ENCODE results near the gene STARD4.
A peak's percentile ranks its signal among the peaks of the same experiment; 100 is the strongest.

STARD4 gene

GRCh38 chr5:111512375-111513130, at the start of gene STARD4:
STARD4 (minus strand) TSS chr5:111512535; CDS start chr5:111507433, 5,102 bp downstream.
- Histone ChIP-seq H3K4me1 (ENCODE audit: control insufficient read depth, insufficient read depth, low read length) (peaks cover 27% of the 10 kb centered on the region), H3K9ac (ENCODE audit: low read length) (peak within 1 kb of the TSS; percentile 93), H3K27me3 (ENCODE audit: control insufficient read depth, insufficient read depth, low read length) (no peaks in the 10 kb centered on the region), H3K9me3 (ENCODE audit: control insufficient read depth, insufficient read depth, low read depth, low read length) (no peaks in the 10 kb centered on the region), H3K27ac (ENCODE audit: low read depth, low read length) (peak within 1 kb of the TSS; percentile 78; the same call in 1 of the 2 replicates), H3K4me3 (ENCODE audit: low read depth, low read length) (peak within 1 kb of the TSS; percentile 94), H3K36me3 (ENCODE audit: control insufficient read depth, insufficient read depth, low read length) (no peaks in the 10 kb centered on the region)

GRCh38 chr5:111559680-111560079, 47.3 kb upstream of the STARD4 start:
- no peak overlapping the region for H3K4me3 ChIP-seq (ENCODE audit: low read depth, low read length)
- no peaks in the 10 kb centered on the region for H3K27me3 ChIP-seq (ENCODE audit: control insufficient read depth, insufficient read depth, low read length)
- no peak overlapping the region for H3K27ac ChIP-seq (ENCODE audit: low read depth, low read length)
- H3K9ac ChIP-seq (ENCODE audit: low read length): no peak overlapping the region
- no peaks in the 10 kb centered on the region; the same call in 1 of the 2 replicates for H3K9me3 ChIP-seq (ENCODE audit: control insufficient read depth, insufficient read depth, low read depth, low read length)
- H3K36me3 ChIP-seq (ENCODE audit: control insufficient read depth, insufficient read depth, low read length): no peaks in the 10 kb centered on the region
- no peaks in the 10 kb centered on the region for H3K4me1 ChIP-seq (ENCODE audit: control insufficient read depth, insufficient read depth, low read length)

DNA sequence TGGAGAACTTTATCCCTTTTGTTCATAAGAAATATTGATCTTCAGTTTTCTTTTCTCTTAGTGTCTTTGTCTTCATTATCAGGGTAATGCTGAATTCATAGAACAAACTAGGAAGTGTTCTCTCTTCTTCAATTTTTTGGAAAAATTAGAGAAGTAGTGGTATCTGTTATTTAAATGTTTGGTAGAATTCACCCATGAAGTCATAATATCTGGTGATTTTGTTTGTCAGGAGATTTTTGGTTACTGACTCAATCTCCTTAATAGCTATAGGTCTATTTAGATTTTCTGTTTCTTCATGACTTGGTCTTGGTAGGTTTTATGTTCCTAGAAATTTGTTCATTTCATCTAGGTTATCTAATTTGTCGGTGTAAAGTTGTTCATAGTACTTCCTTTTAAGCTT, 45.4 kb upstream of the STARD4 start:
- H3K9ac ChIP-seq (ENCODE audit: low read length): no peak overlapping the region
- peaks cover 2% of the 10 kb centered on the region; the same call in 1 of the 2 replicates for H3K9me3 ChIP-seq (ENCODE audit: control insufficient read depth, insufficient read depth, low read depth, low read length)
- no peak overlapping the region for H3K27ac ChIP-seq (ENCODE audit: low read depth, low read length)
- no peaks in the 10 kb centered on the region for H3K36me3 ChIP-seq (ENCODE audit: control insufficient read depth, insufficient read depth, low read length)
- H3K4me3 ChIP-seq (ENCODE audit: low read depth, low read length): no peak overlapping the region
- H3K4me1 ChIP-seq (ENCODE audit: control insufficient read depth, insufficient read depth, low read length): peaks cover 6% of the 10 kb centered on the region; the same call in 1 of the 2 replicates
- no peaks in the 10 kb centered on the region for H3K27me3 ChIP-seq (ENCODE audit: control insufficient read depth, insufficient read depth, low read length)

- Histone ChIP-seq H3K4me1 (ENCODE audit: control insufficient read depth, insufficient read depth, low read length) (peaks cover 12% of the 10 kb centered on the region), H3K9me3 (ENCODE audit: control insufficient read depth, insufficient read depth, low read depth, low read length) (peaks cover 2% of the 10 kb centered on the region; the same call in 1 of the 2 replicates), H3K4me3 (ENCODE audit: low read depth, low read length) (no peak overlapping the region), H3K27me3 (ENCODE audit: control insufficient read depth, insufficient read depth, low read length) (no peaks in the 10 kb centered on the region), H3K36me3 (ENCODE audit: control insufficient read depth, insufficient read depth, low read length) (no peaks in the 10 kb centered on the region), H3K27ac (ENCODE audit: low read depth, low read length) (no peak overlapping the region), H3K9ac (ENCODE audit: low read length) (no peak overlapping the region)
These were observed 44.8 kb upstream of the STARD4 start for GRCh38 chr5:111557111-111557510.

DNA sequence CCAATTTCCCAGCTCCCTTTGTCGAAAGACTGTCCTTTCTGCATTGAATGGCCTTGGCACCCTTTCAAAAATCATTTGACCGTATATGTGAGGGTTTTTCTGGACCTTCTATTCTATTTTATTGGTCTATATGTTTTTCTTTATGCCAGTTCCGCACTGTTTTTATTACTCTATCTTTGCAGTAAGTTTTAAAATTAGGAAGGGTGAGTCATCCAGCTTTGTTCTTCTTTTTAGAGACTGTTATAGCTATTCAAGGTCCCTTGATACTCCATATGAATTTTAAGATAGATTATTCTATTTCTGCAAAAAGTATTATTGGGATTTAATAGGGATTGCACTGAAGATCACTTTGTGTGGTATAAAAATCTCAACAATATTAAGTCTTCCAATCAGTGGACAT, 44.2 kb upstream of the STARD4 start:
- Histone ChIP-seq H3K36me3 (ENCODE audit: control insufficient read depth, insufficient read depth, low read length) (no peaks in the 10 kb centered on the region), H3K27me3 (ENCODE audit: control insufficient read depth, insufficient read depth, low read length) (no peaks in the 10 kb centered on the region), H3K9me3 (ENCODE audit: control insufficient read depth, insufficient read depth, low read depth, low read length) (peaks cover 2% of the 10 kb centered on the region; the same call in 1 of the 2 replicates), H3K4me1 (ENCODE audit: control insufficient read depth, insufficient read depth, low read length) (peaks cover 18% of the 10 kb centered on the region), H3K27ac (ENCODE audit: low read depth, low read length) (no peak overlapping the region), H3K9ac (ENCODE audit: low read length) (no peak overlapping the region), H3K4me3 (ENCODE audit: low read depth, low read length) (no peak overlapping the region)

GRCh38 chr5:111555760-111556159, 43.4 kb upstream of the STARD4 start:
- Histone ChIP-seq H3K27me3 (ENCODE audit: control insufficient read depth, insufficient read depth, low read length) (no peaks in the 10 kb centered on the region), H3K9me3 (ENCODE audit: control insufficient read depth, insufficient read depth, low read depth, low read length) (peaks cover 2% of the 10 kb centered on the region; the same call in 1 of the 2 replicates), H3K36me3 (ENCODE audit: control insufficient read depth, insufficient read depth, low read length) (no peaks in the 10 kb centered on the region), H3K27ac (ENCODE audit: low read depth, low read length) (no peak overlapping the region), H3K4me3 (ENCODE audit: low read depth, low read length) (no peak overlapping the region), H3K4me1 (ENCODE audit: control insufficient read depth, insufficient read depth, low read length) (peaks cover 25% of the 10 kb centered on the region), H3K9ac (ENCODE audit: low read length) (no peak overlapping the region)

DNA sequence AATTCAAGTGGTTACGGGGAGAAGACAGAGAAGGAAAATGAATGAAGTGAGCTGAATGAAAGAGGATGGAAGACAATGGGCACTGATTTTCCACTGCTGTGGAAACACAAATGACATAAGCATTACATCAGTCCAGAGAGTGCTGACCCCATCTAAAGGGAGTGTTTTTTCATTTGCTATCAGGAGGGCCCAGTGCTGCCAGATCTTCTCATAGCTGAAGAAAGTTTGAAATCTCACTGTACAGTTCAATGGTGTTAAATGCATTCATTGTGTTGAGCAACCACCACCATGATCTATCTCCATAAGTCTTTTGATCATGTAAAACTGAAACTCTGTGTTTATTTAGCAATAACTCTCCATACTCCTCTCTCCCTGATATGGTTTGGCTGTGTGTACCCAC, 41.5 kb upstream of the STARD4 start:
- H3K9ac ChIP-seq (ENCODE audit: low read length): no peak overlapping the region
- peaks cover 27% of the 10 kb centered on the region for H3K4me1 ChIP-seq (ENCODE audit: control insufficient read depth, insufficient read depth, low read length)
- no peak overlapping the region for H3K27ac ChIP-seq (ENCODE audit: low read depth, low read length)
- H3K36me3 ChIP-seq (ENCODE audit: control insufficient read depth, insufficient read depth, low read length): no peaks in the 10 kb centered on the region
- no peaks in the 10 kb centered on the region for H3K27me3 ChIP-seq (ENCODE audit: control insufficient read depth, insufficient read depth, low read length)
- 0 out of 2 replicates have a peak, but pooled peaks cover 2% of the 10 kb centered on the region for H3K9me3 ChIP-seq (ENCODE audit: control insufficient read depth, insufficient read depth, low read depth, low read length)
- H3K4me3 ChIP-seq (ENCODE audit: low read depth, low read length): no peak overlapping the region

- Histone ChIP-seq H3K4me3 (ENCODE audit: low read depth, low read length) (no peak overlapping the region), H3K9me3 (ENCODE audit: control insufficient read depth, insufficient read depth, low read depth, low read length) (0 out of 2 replicates have a peak, but pooled peaks cover 2% of the 10 kb centered on the region), H3K27ac (ENCODE audit: low read depth, low read length) (no peak overlapping the region), H3K9ac (ENCODE audit: low read length) (no peak overlapping the region), H3K27me3 (ENCODE audit: control insufficient read depth, insufficient read depth, low read length) (no peaks in the 10 kb centered on the region), H3K4me1 (ENCODE audit: control insufficient read depth, insufficient read depth, low read length) (peaks cover 34% of the 10 kb centered on the region), H3K36me3 (ENCODE audit: control insufficient read depth, insufficient read depth, low read length) (no peaks in the 10 kb centered on the region)
These were observed 40.6 kb upstream of the STARD4 start for GRCh38 chr5:111552896-111553295.

DNA sequence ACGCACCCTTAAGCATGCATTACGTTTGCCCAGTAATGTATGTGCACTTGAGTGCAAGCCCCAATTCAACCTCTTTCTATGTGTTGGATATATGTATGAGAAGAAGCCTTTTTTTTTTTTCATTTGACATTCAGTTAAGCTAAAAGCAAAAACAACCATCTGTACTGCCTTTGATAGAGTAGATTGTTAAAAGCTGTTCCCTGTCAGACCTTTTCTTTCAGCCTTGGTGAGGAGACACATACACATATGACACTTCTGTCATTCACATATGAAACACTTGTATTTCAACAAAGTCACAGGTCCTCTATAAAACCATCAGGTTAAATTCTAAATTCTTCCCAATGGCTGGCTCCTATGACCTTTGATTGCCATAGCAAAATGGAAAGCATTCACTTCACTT, 40.2 kb upstream of the STARD4 start:
- 0 out of 2 replicates have a peak, but pooled peaks cover 2% of the 10 kb centered on the region for H3K9me3 ChIP-seq (ENCODE audit: control insufficient read depth, insufficient read depth, low read depth, low read length)
- no peak overlapping the region for H3K27ac ChIP-seq (ENCODE audit: low read depth, low read length)
- no peaks in the 10 kb centered on the region for H3K36me3 ChIP-seq (ENCODE audit: control insufficient read depth, insufficient read depth, low read length)
- H3K27me3 ChIP-seq (ENCODE audit: control insufficient read depth, insufficient read depth, low read length): no peaks in the 10 kb centered on the region
- no peak overlapping the region for H3K9ac ChIP-seq (ENCODE audit: low read length)
- no peak overlapping the region for H3K4me3 ChIP-seq (ENCODE audit: low read depth, low read length)
- peaks cover 34% of the 10 kb centered on the region for H3K4me1 ChIP-seq (ENCODE audit: control insufficient read depth, insufficient read depth, low read length)

DNA sequence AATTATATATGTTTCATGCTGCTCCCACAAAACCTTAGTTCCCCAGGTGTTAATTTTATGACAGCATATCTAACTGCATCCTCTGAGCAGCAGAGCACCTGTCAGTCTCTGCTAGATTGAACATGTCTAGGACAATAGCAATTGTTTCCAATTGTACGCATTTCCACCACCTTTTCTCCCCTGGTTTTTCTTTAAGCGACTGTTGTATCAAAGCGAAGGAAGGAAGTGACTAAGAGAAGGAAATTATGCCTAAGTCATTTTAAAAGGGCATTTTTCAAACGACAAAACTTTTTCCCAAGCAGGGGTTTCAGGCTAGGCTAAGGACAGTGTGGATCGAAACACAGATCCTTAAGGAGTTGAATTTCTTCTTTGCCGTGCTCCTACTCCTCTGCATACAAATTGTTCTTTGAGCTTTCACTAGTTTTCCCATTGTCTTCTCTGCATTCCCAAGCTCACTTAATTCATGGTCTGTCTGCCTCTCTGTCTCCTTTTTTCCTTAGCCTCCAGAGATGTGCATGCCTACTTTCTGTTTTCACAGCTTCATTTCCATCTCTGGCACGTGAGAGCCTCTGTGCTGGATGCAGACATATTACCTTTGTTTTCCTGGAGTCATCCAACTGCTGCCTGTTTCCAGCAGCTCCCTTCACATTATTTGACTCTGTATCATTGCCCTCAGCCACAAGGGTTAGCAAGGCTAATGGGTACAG, 39.4 kb upstream of the STARD4 start:
- peaks cover 34% of the 10 kb centered on the region for H3K4me1 ChIP-seq (ENCODE audit: control insufficient read depth, insufficient read depth, low read length)
- H3K27ac ChIP-seq (ENCODE audit: low read depth, low read length): peak overlapping the region; percentile 31
- no peak overlapping the region for H3K9ac ChIP-seq (ENCODE audit: low read length)
- 0 out of 2 replicates have a peak, but pooled peaks cover 2% of the 10 kb centered on the region for H3K9me3 ChIP-seq (ENCODE audit: control insufficient read depth, insufficient read depth, low read depth, low read length)
- no peak overlapping the region for H3K4me3 ChIP-seq (ENCODE audit: low read depth, low read length)
- no peaks in the 10 kb centered on the region for H3K36me3 ChIP-seq (ENCODE audit: control insufficient read depth, insufficient read depth, low read length)
- H3K27me3 ChIP-seq (ENCODE audit: control insufficient read depth, insufficient read depth, low read length): no peaks in the 10 kb centered on the region

DNA sequence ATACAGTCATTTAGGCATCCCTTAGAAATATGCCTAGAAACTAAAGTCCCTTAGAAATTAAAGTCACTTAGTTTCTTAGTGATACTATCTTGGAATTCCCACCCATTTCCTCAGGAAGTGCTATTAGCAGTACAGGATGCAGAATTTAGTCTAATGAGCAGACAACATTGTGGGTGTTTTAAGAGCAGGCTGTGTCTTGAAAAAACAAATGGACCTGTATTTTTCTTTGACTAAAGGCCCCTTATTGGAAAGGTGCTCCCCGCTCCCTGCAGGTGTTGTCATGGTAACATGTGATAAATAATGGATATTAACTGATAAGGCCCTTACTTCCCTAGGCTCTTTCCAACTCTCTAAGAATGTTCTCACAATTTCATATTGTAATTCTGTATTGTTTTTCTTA, 38.8 kb upstream of the STARD4 start:
- Histone ChIP-seq H3K9ac (ENCODE audit: low read length) (no peak overlapping the region), H3K27ac (ENCODE audit: low read depth, low read length) (no peak overlapping the region), H3K27me3 (ENCODE audit: control insufficient read depth, insufficient read depth, low read length) (no peaks in the 10 kb centered on the region), H3K9me3 (ENCODE audit: control insufficient read depth, insufficient read depth, low read depth, low read length) (0 out of 2 replicates have a peak, but pooled peaks cover 2% of the 10 kb centered on the region), H3K4me3 (ENCODE audit: low read depth, low read length) (no peak overlapping the region), H3K4me1 (ENCODE audit: control insufficient read depth, insufficient read depth, low read length) (peaks cover 34% of the 10 kb centered on the region), H3K36me3 (ENCODE audit: control insufficient read depth, insufficient read depth, low read length) (no peaks in the 10 kb centered on the region)
